Kidney (tissue), 14 donors: ENCODE results near the gene CXCR6. TPM values are rescaled to one million over a fixed set of nuclear protein-coding genes. Genes with fewer than 3 reads are reported as not detected.

Experiments used
- DNase-seq, 5 donors: peaks; one replicate each; pipeline ENCODE4 v3.0.0-alpha.2; 2013 to 2020
- FAIRE-seq: peaks from 2 replicates; lab custom pipeline; 2012; peaks lifted over from hg19 to GRCh38; lab: Jason Lieb, UNC
- H3K27ac ChIP-seq, 2 donors: one replicate each; pipeline ENCODE4 v1.7.0; 2013; ENCODE audit warnings: low read depth in 2 of 2, low read length in 2 of 2, inconsistent platforms in 1 of 2
- H3K27me3 ChIP-seq: one replicate; pipeline ENCODE4 v1.7.1; 2013; ENCODE audit warnings: low read length, inconsistent platforms; ENCODE audit not compliant: control insufficient read depth, insufficient read depth
- H3K36me3 ChIP-seq, 3 donors: one replicate each; pipeline versions ENCODE4 v1.7.0 to v1.7.1; 2013; ENCODE audit warnings: low read length in 3 of 3, control low read depth in 1 of 3, inconsistent platforms in 1 of 3; ENCODE audit not compliant: insufficient read depth in 3 of 3, control insufficient read depth in 2 of 3
- H3K4me1 ChIP-seq, 3 donors: one replicate each; pipeline versions ENCODE4 v1.7.0 to v1.7.1; 2013; ENCODE audit warnings: low read length in 3 of 3, inconsistent platforms in 1 of 3, low read depth in 1 of 3; ENCODE audit not compliant: control insufficient read depth in 2 of 3, insufficient read depth in 2 of 3
- H3K4me3 ChIP-seq, 3 donors: one replicate each; pipeline versions ENCODE4 v1.7.0 to v1.8.1; 2013; ENCODE audit warnings: low read length in 3 of 3, control low read depth in 1 of 3, inconsistent platforms in 1 of 3
- H3K9ac ChIP-seq, 3 donors: one replicate each; pipeline versions ENCODE4 v1.7.0 to v1.7.1; 2013; ENCODE audit warnings: low read length in 3 of 3, control low read depth in 1 of 3, inconsistent platforms in 1 of 3
- H3K9me3 ChIP-seq, 3 donors: one replicate each; pipeline versions ENCODE4 v1.7.0 to v1.7.1; 2013; ENCODE audit warnings: low read length in 3 of 3, control low read depth in 1 of 3, inconsistent platforms in 1 of 3; ENCODE audit not compliant: control insufficient read depth in 2 of 3, insufficient read depth in 1 of 3
- CTCF ChIP-seq: IDR thresholded peaks from 3 replicates; pipeline ENCODE4 v1.5.1; 2012; ENCODE audit warnings: mild to moderate bottlenecking, moderate library complexity, borderline replicate concordance; ENCODE audit not compliant: insufficient read depth; ENCODE audit errors: extremely low read depth
- intact Hi-C: fragments of 100-400 bp; cut with DNase I; formaldehyde crosslinking; loops from one replicate; pipeline ENCODE4 v1.11.1; 2022
- polyA plus RNA-seq: library from polyadenylated mRNA; stranded (reverse); fragments of 350-450 nt; fragmentation: Illumina TruSeq; extraction: RNeasy Lipid Tissue Mini Kit (QIAGEN cat#74804); gene quantifications from one replicate; pipeline ENCODE4 v1.2.3, GENCODE V29; 2014; ENCODE audit warnings: low read depth, low replicate concordance; ENCODE audit not compliant: insufficient read depth
- total RNA-seq: library from RNA; stranded (reverse); fragmentation: NEBNext Ultra II Directional; extraction: Animal tissue kit (Norgen Biotek cat#: 25700); gene quantifications from one replicate; pipeline ENCODE4 v1.2.1, GENCODE V29; 2021
- donor health status: control.
- donor health status: control.
- donor health status: control.
- donor health status: control.
- donor health status: control.
- donor health status: DM: yes; HTN: yes; CAD: no.
- donor health status: Normal renal cell carcinoma (clear cell type).

Gene CXCR6
- total and polyA plus RNA-seq, 2 donors from 2014 or later: 0.39 to 2.7 TPM

GRCh38 chr3:45986303-45986982, 43.2 kb downstream of the CXCR6 start:
- intact Hi-C loops: no loop called here
- no peaks in the 10 kb centered on the region for H3K27me3 ChIP-seq
- FAIRE-seq (no peak), DNase-seq (peak in 1 of 5 donors; percentile 61)
- H3K4me3 ChIP-seq: no peak overlapping the region
- H3K27ac ChIP-seq: no peak overlapping the region
- TF ChIP-seq CTCF: no peak
- H3K4me1 ChIP-seq: peaks cover 0 to 20% (median 17%) of the 10 kb centered on the region in 3 donors
- peaks cover 0 to 35% (median 13%) of the 10 kb centered on the region in 3 donors for H3K36me3 ChIP-seq
- H3K9me3 ChIP-seq: no peaks in the 10 kb centered on the region
- H3K9ac ChIP-seq: no peak overlapping the region

- Histone ChIP-seq H3K27ac (peak overlapping the region in 1 of 2 donors; percentile 23), H3K36me3 (peaks cover 0 to 24% (median 7%) of the 10 kb centered on the region in 3 donors), H3K4me1 (peaks cover 0 to 21% (median 20%) of the 10 kb centered on the region in 3 donors), H3K9me3 (no peaks in the 10 kb centered on the region), H3K4me3 (no peak overlapping the region), H3K27me3 (no peaks in the 10 kb centered on the region), H3K9ac (no peak overlapping the region)
- no peak for DNase-seq
- intact Hi-C loops: no loop called here
- no peak for TF ChIP-seq CTCF
- no peak for FAIRE-seq
These were observed 44.4 kb downstream of the CXCR6 start for GRCh38 chr3:45987368-45988291.

- no peak for TF ChIP-seq CTCF
- Histone ChIP-seq H3K9me3 (no peaks in the 10 kb centered on the region), H3K9ac (no peak overlapping the region), H3K4me1 (peaks cover 0 to 25% (median 21%) of the 10 kb centered on the region in 3 donors), H3K4me3 (no peak overlapping the region), H3K36me3 (peaks cover 0 to 17% (median 2%) of the 10 kb centered on the region in 3 donors), H3K27me3 (no peaks in the 10 kb centered on the region), H3K27ac (no peak overlapping the region)
- DNase-seq: no peak
- intact Hi-C loops: no loop called here
- FAIRE-seq: no peak
These were observed 45.1 kb downstream of the CXCR6 start for GRCh38 chr3:45988362-45988761.
